ENCODE measurements around the gene TAP2.

DNA sequence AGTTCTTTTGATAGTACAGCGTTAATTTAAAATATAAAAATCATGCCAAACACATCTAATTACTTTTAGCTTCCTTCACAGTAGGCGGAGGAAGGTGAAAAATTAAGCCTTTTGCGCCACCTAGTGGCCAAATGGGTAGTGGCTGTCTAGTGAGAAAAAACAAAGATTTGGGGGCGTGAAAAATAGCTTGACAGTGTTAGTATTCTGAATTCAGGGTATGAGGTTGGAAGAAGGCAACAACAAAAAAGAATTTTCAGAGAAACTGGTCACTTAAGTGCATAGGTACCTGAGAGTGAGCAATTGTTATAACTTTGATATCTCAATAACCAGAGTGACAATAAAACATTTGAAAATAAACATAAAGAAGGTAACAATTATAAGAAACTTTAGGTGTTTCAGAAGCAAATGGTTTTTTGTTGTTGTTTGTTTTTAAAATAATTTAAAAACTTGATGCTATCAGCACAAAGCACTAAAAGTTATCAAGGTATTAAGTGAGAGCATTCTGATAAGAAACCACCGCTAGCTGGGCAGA lies 29.8 kb upstream of the TAP2 start:
- TF ChIP-seq, protein P1, sequence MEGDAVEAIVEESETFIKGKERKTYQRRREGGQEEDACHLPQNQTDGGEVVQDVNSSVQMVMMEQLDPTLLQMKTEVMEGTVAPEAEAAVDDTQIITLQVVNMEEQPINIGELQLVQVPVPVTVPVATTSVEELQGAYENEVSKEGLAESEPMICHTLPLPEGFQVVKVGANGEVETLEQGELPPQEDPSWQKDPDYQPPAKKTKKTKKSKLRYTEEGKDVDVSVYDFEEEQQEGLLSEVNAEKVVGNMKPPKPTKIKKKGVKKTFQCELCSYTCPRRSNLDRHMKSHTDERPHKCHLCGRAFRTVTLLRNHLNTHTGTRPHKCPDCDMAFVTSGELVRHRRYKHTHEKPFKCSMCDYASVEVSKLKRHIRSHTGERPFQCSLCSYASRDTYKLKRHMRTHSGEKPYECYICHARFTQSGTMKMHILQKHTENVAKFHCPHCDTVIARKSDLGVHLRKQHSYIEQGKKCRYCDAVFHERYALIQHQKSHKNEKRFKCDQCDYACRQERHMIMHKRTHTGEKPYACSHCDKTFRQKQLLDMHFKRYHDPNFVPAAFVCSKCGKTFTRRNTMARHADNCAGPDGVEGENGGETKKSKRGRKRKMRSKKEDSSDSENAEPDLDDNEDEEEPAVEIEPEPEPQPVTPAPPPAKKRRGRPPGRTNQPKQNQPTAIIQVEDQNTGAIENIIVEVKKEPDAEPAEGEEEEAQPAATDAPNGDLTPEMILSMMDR (IDR thresholded peaks at IDR 0.05; ENCODE audit: poor library complexity, severe bottlenecking): peak; percentile 92
- TF ChIP-seq, protein P2, sequence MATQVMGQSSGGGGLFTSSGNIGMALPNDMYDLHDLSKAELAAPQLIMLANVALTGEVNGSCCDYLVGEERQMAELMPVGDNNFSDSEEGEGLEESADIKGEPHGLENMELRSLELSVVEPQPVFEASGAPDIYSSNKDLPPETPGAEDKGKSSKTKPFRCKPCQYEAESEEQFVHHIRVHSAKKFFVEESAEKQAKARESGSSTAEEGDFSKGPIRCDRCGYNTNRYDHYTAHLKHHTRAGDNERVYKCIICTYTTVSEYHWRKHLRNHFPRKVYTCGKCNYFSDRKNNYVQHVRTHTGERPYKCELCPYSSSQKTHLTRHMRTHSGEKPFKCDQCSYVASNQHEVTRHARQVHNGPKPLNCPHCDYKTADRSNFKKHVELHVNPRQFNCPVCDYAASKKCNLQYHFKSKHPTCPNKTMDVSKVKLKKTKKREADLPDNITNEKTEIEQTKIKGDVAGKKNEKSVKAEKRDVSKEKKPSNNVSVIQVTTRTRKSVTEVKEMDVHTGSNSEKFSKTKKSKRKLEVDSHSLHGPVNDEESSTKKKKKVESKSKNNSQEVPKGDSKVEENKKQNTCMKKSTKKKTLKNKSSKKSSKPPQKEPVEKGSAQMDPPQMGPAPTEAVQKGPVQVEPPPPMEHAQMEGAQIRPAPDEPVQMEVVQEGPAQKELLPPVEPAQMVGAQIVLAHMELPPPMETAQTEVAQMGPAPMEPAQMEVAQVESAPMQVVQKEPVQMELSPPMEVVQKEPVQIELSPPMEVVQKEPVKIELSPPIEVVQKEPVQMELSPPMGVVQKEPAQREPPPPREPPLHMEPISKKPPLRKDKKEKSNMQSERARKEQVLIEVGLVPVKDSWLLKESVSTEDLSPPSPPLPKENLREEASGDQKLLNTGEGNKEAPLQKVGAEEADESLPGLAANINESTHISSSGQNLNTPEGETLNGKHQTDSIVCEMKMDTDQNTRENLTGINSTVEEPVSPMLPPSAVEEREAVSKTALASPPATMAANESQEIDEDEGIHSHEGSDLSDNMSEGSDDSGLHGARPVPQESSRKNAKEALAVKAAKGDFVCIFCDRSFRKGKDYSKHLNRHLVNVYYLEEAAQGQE (IDR thresholded peaks at IDR 0.05; ENCODE audit: borderline replicate concordance): no peak
- TF ChIP-seq TAF1 (IDR thresholded peaks at IDR 0.05; ENCODE audit: low read depth): no peak
- no peak for TF ChIP-seq EZH2 (IDR thresholded peaks at IDR 0.05; ENCODE audit: borderline replicate concordance, insufficient read depth, low read length, poor library complexity, severe bottlenecking)
- no peak for TF ChIP-seq EP300 (conservative IDR thresholded peaks at IDR 0.05; ENCODE audit: poor library complexity, severe bottlenecking)
- TF ChIP-seq SMC3 (conservative IDR thresholded peaks at IDR 0.05; ENCODE audit: poor library complexity): peak; percentile 89
- no peak for TF ChIP-seq POLR2AphosphoS5 (IDR thresholded peaks at IDR 0.05)
